ENCODE measurements around the gene PLK1.
A peak's percentile ranks its signal among the peaks of the same experiment; 100 is the strongest.

PLK1 gene

DNA sequence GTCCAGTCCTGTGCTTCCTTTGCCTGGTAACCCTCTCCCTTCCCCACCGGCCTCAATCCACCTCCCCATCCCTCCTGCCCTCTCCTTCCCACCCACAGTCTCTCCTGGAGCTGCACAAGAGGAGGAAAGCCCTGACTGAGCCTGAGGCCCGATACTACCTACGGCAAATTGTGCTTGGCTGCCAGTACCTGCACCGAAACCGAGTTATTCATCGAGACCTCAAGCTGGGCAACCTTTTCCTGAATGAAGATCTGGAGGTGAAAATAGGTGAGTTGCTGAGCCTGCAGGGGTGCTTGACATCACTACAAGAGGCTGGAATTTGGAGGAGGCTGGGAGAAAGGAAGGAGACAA, 1.3 kb downstream of the PLK1 start:
- peaks cover 13% of the 10 kb centered on the region for H3K36me3 ChIP-seq (ENCODE audit: control insufficient read depth, insufficient read depth, low read length)
- H3K4me3 ChIP-seq (ENCODE audit: low read length): peak overlapping the region; percentile 89; the same call in 1 of the 2 replicates
- no CpG with 5 or more reads among the region's 6 CpGs for WGBS (ENCODE audit: insufficient coverage, insufficient read length)
- H3K27me3 ChIP-seq (ENCODE audit: control insufficient read depth, insufficient read depth, low read length): no peaks in the 10 kb centered on the region
- no peaks in the 10 kb centered on the region for H3K9me3 ChIP-seq (ENCODE audit: control insufficient read depth, insufficient read depth, low read length)
- H3K27ac ChIP-seq (ENCODE audit: low read length): no peak overlapping the region
- no peaks in the 10 kb centered on the region; the same call in 1 of the 2 replicates for H3K4me1 ChIP-seq (ENCODE audit: control insufficient read depth, insufficient read depth, low read length)
- no peak for DNase-seq (ENCODE audit: low read depth, low spot score)

DNA sequence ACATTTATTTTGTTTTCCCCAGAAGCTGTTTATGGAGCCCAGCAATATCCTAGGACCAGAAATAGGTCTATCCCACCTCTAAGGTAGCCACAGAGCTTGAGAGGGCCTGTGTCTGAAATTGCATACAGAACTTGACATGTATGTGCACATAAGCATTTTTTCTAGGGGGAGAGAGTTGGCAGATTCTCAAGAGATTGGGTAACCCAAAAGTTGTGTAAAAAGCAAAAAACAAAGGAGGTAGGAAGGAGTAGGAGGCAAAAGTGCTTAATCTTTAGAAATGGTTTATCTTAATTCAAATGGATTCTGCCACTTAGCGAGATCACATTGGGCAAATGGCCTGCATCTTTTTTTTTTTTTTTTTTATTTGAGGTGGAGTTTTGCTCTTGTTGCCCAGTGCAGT, 3.5 kb downstream of the PLK1 start:
- no CpG with 5 or more reads among the region's 1 CpG for WGBS (ENCODE audit: insufficient coverage, insufficient read length)
- peaks cover 21% of the 10 kb centered on the region for H3K36me3 ChIP-seq (ENCODE audit: control insufficient read depth, insufficient read depth, low read length)
- no peaks in the 10 kb centered on the region for H3K9me3 ChIP-seq (ENCODE audit: control insufficient read depth, insufficient read depth, low read length)

DNA sequence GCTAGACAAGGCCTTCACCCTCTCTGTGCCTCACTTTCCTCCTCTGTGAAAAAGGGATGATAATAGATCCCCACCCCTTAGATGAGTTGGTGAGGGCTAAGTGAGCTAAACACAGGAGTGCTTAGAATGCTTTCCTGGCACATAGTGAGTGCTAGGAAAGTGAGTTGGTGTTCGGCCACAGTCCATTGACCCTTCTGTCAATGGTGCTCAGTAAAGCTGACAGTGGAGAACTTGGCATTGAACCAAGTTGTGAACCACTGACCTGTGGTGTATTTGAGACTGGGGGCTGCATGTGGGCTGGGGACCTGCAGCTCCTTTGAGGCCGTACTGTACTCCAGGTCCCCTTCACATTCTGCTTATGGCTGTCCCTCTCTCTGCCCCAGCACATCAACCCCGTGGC, 4.8 kb downstream of the PLK1 start:
- H3K36me3 ChIP-seq (ENCODE audit: control insufficient read depth, insufficient read depth, low read length): peaks cover 33% of the 10 kb centered on the region
- H3K4me3 ChIP-seq (ENCODE audit: low read length): no peak overlapping the region
- no CpG with 5 or more reads among the region's 3 CpGs for WGBS (ENCODE audit: insufficient coverage, insufficient read length)
- H3K27me3 ChIP-seq (ENCODE audit: control insufficient read depth, insufficient read depth, low read length): no peaks in the 10 kb centered on the region
- H3K9me3 ChIP-seq (ENCODE audit: control insufficient read depth, insufficient read depth, low read length): no peaks in the 10 kb centered on the region
- no peak for DNase-seq (ENCODE audit: low read depth, low spot score)
- H3K27ac ChIP-seq (ENCODE audit: low read length): no peak overlapping the region
- no peaks in the 10 kb centered on the region; the same call in 1 of the 2 replicates for H3K4me1 ChIP-seq (ENCODE audit: control insufficient read depth, insufficient read depth, low read length)

More for the DNA sequence above, 3.5 kb downstream of the PLK1 start:
- H3K27ac ChIP-seq (ENCODE audit: low read length): no peak overlapping the region
- no peak for DNase-seq (ENCODE audit: low read depth, low spot score)
- H3K4me1 ChIP-seq (ENCODE audit: control insufficient read depth, insufficient read depth, low read length): no peaks in the 10 kb centered on the region; the same call in 1 of the 2 replicates
- H3K27me3 ChIP-seq (ENCODE audit: control insufficient read depth, insufficient read depth, low read length): no peaks in the 10 kb centered on the region
- H3K4me3 ChIP-seq (ENCODE audit: low read length): no peak overlapping the region

DNA sequence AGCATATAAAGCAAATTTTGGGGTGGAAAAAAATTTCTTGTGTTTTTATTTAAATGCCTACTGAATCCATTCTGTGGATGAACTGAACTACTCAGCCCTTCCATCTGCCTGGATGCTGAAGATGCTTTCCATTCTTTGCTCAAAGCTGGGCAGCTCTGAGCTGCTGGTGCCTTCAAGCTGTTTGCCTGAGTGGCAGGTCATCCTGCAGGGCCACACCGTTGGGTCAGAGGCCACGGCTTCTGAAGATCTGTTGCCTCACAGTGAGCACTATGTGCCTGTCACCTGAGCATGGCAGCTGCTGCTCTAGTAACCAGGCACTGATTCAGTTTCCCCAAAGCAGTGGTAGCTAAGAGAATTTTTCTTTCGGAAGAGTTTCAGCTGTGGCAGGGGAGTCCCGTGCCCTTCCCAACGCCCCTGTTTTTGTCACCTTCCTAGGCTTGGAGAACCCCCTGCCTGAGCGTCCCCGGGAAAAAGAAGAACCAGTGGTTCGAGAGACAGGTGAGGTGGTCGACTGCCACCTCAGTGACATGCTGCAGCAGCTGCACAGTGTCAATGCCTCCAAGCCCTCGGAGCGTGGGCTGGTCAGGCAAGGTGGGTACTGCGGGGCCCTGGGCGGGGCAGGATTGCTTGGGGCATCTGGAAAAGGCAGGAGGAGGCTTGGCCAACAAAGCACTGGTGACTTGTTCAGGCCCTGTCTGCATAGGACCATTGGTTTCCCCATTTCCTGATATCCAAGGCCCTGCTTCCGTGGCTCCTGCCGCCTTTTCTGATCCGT, 8.5 kb downstream of the PLK1 start:
- Histone ChIP-seq H3K36me3 (ENCODE audit: control insufficient read depth, insufficient read depth, low read length) (peaks cover 60% of the 10 kb centered on the region), H3K4me1 (ENCODE audit: control insufficient read depth, insufficient read depth, low read length) (no peaks in the 10 kb centered on the region), H3K9me3 (ENCODE audit: control insufficient read depth, insufficient read depth, low read length) (no peaks in the 10 kb centered on the region), H3K27me3 (ENCODE audit: control insufficient read depth, insufficient read depth, low read length) (no peaks in the 10 kb centered on the region), H3K4me3 (ENCODE audit: low read length) (no peak overlapping the region), H3K27ac (ENCODE audit: low read length) (no peak overlapping the region)
- no CpG with 5 or more reads among the region's 16 CpGs for WGBS (ENCODE audit: insufficient coverage, insufficient read length)
- no peak for DNase-seq (ENCODE audit: low read depth, low spot score)

DNA sequence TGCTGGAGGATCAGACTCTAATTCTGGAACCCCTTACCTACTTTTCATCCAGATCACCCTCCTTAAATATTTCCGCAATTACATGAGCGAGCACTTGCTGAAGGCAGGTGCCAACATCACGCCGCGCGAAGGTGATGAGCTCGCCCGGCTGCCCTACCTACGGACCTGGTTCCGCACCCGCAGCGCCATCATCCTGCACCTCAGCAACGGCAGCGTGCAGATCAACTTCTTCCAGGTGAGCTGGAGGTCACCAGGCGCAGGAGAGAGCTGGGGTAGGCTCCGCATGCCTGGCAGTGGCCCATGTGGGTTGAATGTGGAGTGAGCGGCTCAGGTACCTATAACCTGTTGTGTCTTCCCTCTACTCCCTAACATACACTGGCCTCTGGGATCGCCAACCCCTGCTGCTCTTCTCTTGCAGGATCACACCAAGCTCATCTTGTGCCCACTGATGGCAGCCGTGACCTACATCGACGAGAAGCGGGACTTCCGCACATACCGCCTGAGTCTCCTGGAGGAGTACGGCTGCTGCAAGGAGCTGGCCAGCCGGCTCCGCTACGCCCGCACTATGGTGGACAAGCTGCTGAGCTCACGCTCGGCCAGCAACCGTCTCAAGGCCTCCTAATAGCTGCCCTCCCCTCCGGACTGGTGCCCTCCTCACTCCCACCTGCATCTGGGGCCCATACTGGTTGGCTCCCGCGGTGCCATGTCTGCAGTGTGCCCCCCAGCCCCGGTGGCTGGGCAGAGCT, 10.9 kb downstream of the PLK1 start:
- peaks cover 46% of the 10 kb centered on the region for H3K36me3 ChIP-seq (ENCODE audit: control insufficient read depth, insufficient read depth, low read length)
- no peaks in the 10 kb centered on the region for H3K27me3 ChIP-seq (ENCODE audit: control insufficient read depth, insufficient read depth, low read length)
- DNase-seq (ENCODE audit: low read depth, low spot score): no peak
- no CpG with 5 or more reads among the region's 36 CpGs for WGBS (ENCODE audit: insufficient coverage, insufficient read length)
- no peaks in the 10 kb centered on the region for H3K4me1 ChIP-seq (ENCODE audit: control insufficient read depth, insufficient read depth, low read length)
- H3K4me3 ChIP-seq (ENCODE audit: low read length): no peak overlapping the region
- H3K27ac ChIP-seq (ENCODE audit: low read length): no peak overlapping the region
- no peaks in the 10 kb centered on the region for H3K9me3 ChIP-seq (ENCODE audit: control insufficient read depth, insufficient read depth, low read length)

DNA sequence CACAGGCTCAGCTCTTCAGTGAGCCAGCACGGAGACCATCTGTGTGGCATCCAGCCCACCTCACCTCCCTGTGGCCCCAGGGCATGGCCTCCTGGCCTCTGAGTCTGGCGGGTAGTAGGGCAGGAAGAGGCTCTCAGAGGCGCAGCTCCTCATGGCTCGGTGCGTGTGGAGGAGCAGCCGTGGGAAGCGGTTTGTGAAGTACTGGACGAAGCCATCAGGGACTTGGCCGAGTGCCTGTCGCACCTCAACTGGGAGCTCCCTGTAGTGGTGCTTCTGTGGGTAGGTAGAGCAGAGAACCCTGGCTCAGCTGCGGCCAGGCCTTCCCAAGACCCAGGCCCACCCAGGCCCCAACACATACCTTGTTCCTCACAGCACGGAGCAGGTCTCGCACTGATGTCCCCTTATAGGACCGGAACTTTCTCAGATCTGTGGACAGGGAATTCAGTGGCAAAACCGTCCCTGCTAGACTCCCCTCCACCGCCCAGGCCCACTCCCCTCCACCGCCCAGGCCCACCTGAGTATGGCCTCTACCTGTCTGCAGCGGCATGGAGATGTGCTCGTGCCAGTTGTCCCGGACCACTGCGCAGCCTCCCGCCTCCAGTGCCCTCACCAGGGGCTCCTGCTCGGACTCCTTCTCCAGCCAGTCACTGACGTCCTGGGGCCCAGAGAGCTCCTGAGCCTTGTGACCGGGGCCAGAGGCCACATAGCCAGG, 12.2 kb downstream of the PLK1 start:
- Histone ChIP-seq H3K27ac (ENCODE audit: low read length) (no peak overlapping the region), H3K4me1 (ENCODE audit: control insufficient read depth, insufficient read depth, low read length) (no peaks in the 10 kb centered on the region), H3K36me3 (ENCODE audit: control insufficient read depth, insufficient read depth, low read length) (peaks cover 45% of the 10 kb centered on the region), H3K27me3 (ENCODE audit: control insufficient read depth, insufficient read depth, low read length) (no peaks in the 10 kb centered on the region), H3K4me3 (ENCODE audit: low read length) (no peak overlapping the region), H3K9me3 (ENCODE audit: control insufficient read depth, insufficient read depth, low read length) (no peaks in the 10 kb centered on the region)
- no peak for DNase-seq (ENCODE audit: low read depth, low spot score)
- WGBS (ENCODE audit: insufficient coverage, insufficient read length): no CpG with 5 or more reads among the region's 25 CpGs

DNA sequence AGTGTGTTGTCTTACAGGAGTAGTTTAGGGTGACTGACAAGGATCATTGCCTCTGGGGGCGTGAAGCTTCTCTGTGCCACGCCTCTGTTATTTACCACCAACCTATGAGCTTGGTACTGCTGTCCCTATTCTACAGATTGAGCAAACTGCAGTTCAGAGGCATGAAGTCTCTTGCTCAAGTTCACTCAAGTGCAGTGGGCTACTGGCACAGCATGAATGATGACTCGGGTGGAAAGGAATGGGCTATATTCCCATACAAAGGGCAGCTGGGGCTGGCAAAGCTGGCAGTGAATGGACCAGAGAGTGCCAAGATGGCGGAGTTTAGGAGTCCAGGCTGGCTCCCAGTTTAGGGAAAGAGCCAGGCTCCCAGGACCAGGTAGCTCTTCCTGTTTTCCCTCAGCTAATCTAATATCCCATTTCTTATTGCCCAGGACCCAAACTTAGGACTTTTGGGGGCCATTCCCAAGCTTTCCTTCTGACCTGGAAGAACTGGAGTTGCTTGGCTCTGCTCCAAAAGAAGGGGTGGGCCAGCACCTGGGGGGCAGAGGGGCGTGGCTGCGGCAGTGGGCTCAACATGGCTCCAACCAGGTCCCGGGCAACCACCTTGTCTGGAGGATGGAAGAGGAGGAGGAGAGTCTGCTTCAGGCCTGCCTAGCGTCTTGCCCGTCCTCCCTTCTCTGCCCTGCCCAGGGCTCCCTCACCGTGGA, 12.9 kb downstream of the PLK1 start:
- no peak for DNase-seq (ENCODE audit: low read depth, low spot score)
- no peak overlapping the region for H3K27ac ChIP-seq (ENCODE audit: low read length)
- no peaks in the 10 kb centered on the region for H3K4me1 ChIP-seq (ENCODE audit: control insufficient read depth, insufficient read depth, low read length)
- no peaks in the 10 kb centered on the region for H3K9me3 ChIP-seq (ENCODE audit: control insufficient read depth, insufficient read depth, low read length)
- H3K27me3 ChIP-seq (ENCODE audit: control insufficient read depth, insufficient read depth, low read length): no peaks in the 10 kb centered on the region
- WGBS (ENCODE audit: insufficient coverage, insufficient read length): no CpG with 5 or more reads among the region's 10 CpGs
- H3K36me3 ChIP-seq (ENCODE audit: control insufficient read depth, insufficient read depth, low read length): peaks cover 41% of the 10 kb centered on the region
- H3K4me3 ChIP-seq (ENCODE audit: low read length): no peak overlapping the region

DNA sequence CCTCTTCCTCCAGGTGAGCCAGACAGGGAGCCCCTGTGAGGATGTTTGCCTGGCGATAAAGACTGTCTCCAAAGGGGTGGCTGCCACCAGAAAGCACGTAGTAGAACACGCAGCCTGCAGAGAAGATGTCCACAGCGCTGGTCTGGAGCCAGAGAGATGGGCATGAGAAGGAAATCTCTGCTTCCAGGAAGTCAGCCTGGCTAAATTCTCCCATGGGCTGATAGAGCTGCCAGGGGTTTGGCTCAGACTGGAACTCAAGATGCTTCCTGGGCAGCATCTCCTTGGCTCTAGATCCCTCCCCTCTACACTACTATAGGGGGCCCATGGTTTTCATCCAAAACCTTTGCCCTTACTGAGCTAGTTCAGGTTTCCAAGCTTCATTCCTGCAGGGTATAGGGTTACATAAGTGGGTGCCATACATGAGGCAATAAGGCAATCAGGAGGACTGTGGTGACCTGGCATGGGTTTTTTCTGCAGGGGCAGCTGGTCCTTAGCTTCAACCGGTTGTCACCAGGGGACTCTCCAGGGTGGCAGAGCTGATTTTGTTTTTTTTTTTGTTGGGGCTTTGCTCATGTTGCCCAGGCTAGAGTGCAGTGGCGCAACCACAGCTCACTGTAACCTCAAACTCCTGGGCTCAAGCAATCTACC, 13.6 kb downstream of the PLK1 start:
- Histone ChIP-seq H3K4me1 (ENCODE audit: control insufficient read depth, insufficient read depth, low read length) (no peaks in the 10 kb centered on the region), H3K27ac (ENCODE audit: low read length) (no peak overlapping the region), H3K9me3 (ENCODE audit: control insufficient read depth, insufficient read depth, low read length) (no peaks in the 10 kb centered on the region), H3K36me3 (ENCODE audit: control insufficient read depth, insufficient read depth, low read length) (peaks cover 37% of the 10 kb centered on the region), H3K27me3 (ENCODE audit: control insufficient read depth, insufficient read depth, low read length) (no peaks in the 10 kb centered on the region), H3K4me3 (ENCODE audit: low read length) (no peak overlapping the region)
- WGBS (ENCODE audit: insufficient coverage, insufficient read length): no CpG with 5 or more reads among the region's 6 CpGs
- no peak for DNase-seq (ENCODE audit: low read depth, low spot score)

DNA sequence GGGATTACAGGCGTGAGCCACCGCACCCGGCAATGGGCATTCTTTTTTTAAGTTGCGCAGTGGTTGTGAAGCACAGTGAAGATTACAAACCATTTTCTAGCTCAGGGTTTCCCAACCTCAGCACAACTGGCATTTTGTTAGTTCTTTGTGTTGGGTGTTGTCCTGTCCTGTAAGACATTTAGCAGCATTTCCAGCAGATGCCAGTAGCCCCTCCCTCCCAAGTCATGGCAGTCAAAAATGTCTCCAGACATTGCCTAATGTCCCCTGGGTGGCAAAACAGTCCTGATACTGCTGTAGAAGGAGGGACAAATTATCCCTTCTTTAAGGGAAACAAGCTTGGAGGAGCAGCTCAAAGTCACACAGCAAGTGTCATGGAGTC, 15.6 kb downstream of the PLK1 start:
- no CpG with 5 or more reads among the region's 4 CpGs for WGBS (ENCODE audit: insufficient coverage, insufficient read length)
- H3K36me3 ChIP-seq (ENCODE audit: control insufficient read depth, insufficient read depth, low read length): peaks cover 22% of the 10 kb centered on the region
- H3K4me1 ChIP-seq (ENCODE audit: control insufficient read depth, insufficient read depth, low read length): no peaks in the 10 kb centered on the region
- H3K4me3 ChIP-seq (ENCODE audit: low read length): peak overlapping the region; percentile 36; the same call in 1 of the 2 replicates
- DNase-seq (ENCODE audit: low read depth, low spot score): no peak
- no peak overlapping the region for H3K27ac ChIP-seq (ENCODE audit: low read length)
- H3K9me3 ChIP-seq (ENCODE audit: control insufficient read depth, insufficient read depth, low read length): no peaks in the 10 kb centered on the region
- H3K27me3 ChIP-seq (ENCODE audit: control insufficient read depth, insufficient read depth, low read length): no peaks in the 10 kb centered on the region
